GM12865 (cell line): Measurements from ENCODE around the gene MUTYH.

Experiments
- DNase-seq: peaks from one replicate; pipeline ENCODE4 v3.0.0; 2010; ENCODE audit warnings: low read depth
- H3K4me3 ChIP-seq: 2 replicates; pipeline ENCODE4 v1.5.1; 2011; ENCODE audit warnings: mild to moderate bottlenecking, low read depth, low read length, control low read depth
- CTCF ChIP-seq: IDR thresholded peaks from 2 replicates; pipeline ENCODE4 v1.5.1; 2011; ENCODE audit warnings: low read length, control low read depth, low read depth, inconsistent platforms; ENCODE audit not compliant: insufficient read depth; ENCODE audit errors: missing control alignments

Gene MUTYH

GRCh38 chr1:45325851-45326506 is 14.3 kb downstream of the MUTYH start:
- no peak for TF ChIP-seq CTCF
- H3K4me3 ChIP-seq: peak overlapping the region; percentile 79
- no peak for DNase-seq

- TF ChIP-seq CTCF: no peak
- no peak overlapping the region for H3K4me3 ChIP-seq
- DNase-seq: peak; percentile 77
These were observed 17.7 kb downstream of the MUTYH start for GRCh38 chr1:45322486-45323040.

- TF ChIP-seq CTCF: no peak
- no peak for DNase-seq
These were observed 18.8 kb downstream of the MUTYH start for GRCh38 chr1:45321444-45321843.

GRCh38 chr1:45319761-45320160 is 20.5 kb downstream of the MUTYH start:
- no peak overlapping the region for H3K4me3 ChIP-seq
- DNase-seq: no peak
- no peak for TF ChIP-seq CTCF

More at GRCh38 chr1:45321444-45321843, 18.8 kb downstream of the MUTYH start:
- peak overlapping the region; percentile 25; the same call in 1 of the 2 replicates for H3K4me3 ChIP-seq

GRCh38 chr1:45317166-45317565 is 23.1 kb downstream of the MUTYH start:
- DNase-seq: no peak
- H3K4me3 ChIP-seq: no peak overlapping the region
- no peak for TF ChIP-seq CTCF

- no peak for TF ChIP-seq CTCF
- no peak overlapping the region for H3K4me3 ChIP-seq
- DNase-seq: no peak
These were observed 26.0 kb downstream of the MUTYH start for GRCh38 chr1:45314266-45314665.

- H3K4me3 ChIP-seq: peak overlapping the region; percentile 31; the same call in 1 of the 2 replicates
- no peak for TF ChIP-seq CTCF
- DNase-seq: no peak
These were observed 33.3 kb downstream of the MUTYH start for GRCh38 chr1:45306905-45307304.
